ENCODE results near the gene MAP3K14.
A peak's percentile ranks its signal among the peaks of the same experiment; 100 is the strongest.

The MAP3K14 gene

DNA sequence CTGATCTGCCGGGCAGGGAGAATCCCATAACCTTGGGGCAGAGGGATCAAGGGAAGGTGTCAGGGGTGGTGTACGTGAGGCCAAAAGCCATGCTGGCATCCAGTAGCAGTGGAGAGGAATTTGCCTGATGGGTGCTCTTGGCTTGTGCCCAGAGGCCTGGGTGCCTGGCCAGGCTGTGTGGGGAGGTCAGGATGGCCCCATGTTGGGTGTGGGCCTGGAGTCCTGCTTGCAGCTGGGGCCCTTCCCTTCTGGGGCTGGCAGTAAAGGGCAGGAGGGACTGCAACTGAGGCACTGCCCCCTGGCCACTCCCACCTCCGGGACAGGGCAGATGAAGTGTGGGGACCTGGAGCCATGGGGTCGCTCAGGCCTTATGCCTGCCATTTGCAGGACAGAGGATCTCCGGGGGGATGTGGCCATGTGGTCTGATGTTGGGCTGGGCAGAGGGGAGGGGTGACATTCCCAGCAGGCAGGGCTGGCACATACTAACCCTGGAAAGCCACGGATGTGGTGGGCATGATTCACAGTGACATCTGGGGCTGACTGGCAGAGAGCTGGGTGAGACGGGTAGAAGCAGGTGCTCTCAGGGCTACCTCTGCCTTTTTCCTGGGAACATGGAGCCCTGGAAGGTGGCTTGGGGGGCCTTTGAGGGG lies 91.6 kb downstream of the MAP3K14 start:
- H3K4me3 ChIP-seq (ENCODE audit: low read depth, low read length), result no peak overlapping the region

DNA sequence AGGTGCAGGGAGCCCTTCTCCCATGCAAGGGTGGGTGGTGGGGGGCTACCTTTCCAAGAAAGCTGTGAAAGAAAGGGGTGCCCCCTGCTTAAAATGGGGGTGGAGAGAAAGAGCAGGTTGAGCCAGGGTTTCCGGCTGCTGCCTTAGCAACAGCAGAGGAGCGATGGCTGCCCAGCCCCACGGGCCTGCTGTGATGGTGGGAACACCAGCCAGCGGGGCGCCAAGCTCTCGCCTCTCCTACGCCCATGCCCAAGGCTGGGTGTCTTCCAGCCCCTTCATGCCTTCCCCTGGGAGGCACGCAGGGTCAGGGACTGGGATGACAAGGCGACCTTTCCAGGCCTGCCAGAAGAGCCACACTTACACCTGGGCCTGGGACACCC lies 92.2 kb downstream of the MAP3K14 start:
- H3K4me3 ChIP-seq (ENCODE audit: low read depth, low read length), result no peak overlapping the region

DNA sequence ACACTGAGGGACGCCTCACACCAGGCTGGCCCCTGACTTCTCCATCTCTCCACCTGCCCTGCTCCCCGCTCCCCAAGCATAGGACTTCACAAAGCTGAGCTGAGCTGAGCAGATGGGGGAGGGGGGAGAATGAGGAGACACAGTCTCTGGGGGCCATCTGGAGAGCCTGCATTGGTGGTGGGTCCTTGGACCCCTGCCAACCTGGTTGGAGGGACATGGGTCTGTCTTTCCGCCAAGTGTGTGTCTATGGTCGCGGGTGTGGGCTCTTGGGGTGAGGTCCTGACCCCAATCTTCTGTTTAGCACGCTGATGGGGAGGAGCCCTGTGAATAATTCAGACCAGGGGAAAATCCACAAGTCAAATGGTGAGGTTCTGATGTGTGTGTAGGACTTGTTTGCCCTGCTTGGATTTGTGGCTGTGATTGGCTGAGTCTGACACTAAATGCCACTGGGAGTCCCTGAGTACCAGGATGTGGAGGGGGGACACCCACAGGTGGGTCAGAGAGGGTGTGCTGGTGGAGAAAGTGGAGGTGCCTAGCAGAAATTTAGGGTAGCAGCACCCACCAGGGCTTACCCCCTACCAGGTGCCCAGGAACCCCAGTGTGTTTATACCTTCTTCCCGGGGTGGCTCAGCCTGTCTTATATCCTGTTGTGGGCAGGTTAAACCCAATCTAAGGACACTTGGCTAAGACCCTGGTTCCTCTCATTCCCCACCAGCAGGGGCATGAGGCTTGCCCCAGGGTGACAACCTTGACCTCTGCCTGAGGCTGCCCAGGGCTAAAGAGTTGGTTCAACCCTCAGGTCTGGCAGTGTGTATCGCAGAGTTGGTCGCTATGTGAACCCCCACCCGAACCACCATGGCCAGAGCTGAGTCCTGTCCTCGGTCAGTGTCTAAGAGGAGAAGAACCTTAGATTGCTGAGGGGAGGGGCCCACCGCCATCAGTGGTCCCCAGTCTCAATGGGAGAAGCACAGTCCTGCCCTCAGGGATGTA lies 93.0 kb downstream of the MAP3K14 start:
- no peak overlapping the region for H3K4me3 ChIP-seq (ENCODE audit: low read depth, low read length)

DNA sequence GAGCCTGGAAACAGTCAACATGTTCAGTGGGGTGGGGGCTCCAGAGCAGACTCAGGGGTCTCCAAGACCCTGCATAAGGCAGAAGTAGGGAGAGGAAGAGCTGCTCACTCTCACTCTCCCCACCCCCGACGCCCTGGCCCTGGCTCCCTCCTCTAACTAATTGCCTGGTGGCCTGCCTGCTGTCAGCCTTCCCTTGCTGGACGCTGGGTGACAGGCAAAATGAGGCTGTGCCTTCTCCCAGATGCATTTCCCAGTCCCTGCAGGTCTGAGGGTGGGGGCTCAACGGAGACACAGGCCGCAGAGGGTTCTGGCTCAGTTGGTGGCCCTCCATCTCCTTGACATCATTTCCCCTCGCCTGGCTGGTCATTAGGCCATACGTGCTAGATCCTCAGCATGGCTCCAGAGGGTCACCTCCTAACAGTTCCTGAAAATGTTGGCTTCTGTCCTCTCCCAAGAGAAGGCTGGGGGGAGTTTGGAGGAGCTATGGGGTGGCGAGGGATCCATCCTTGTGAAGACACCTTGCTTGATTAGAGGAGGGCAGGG lies 93.8 kb downstream of the MAP3K14 start:
- no peak overlapping the region for H3K4me3 ChIP-seq (ENCODE audit: low read depth, low read length)

DNA sequence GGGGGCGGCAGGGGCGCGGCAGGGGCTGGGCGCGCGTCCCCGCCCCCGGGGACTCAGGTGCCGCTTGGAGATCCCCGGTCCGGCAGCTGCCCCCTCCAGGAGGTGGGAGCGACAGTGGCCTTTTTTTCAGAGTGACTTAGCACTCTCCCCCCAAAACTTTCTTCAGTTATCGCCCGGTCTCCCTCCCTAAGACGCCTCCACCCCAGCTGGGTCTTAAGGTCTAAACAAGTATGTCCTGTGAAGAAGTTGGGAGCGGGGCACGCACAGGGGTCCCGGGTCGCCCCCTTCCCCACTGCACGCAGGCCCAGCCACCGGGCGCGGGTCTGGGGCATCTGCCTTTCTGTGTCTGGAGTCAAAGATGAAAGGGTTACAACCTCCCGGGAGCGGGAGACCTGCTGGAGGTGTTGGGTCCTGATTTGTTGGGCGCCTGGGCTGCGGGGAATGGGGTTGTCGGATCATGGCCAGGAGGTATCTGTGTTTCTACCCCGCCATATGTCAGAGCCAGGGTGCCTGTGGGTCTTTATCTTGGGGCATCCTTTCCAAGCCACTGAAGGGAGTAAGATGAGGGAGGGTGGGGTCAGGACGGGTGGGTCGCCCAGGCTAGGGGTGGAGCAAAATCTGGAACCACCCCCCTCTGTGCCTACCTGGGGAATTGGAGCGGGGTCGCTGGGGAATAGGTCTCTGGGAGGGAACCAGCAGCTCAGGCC lies 94.4 kb downstream of the MAP3K14 start:
- H3K4me3 ChIP-seq (ENCODE audit: low read depth, low read length), result peak overlapping the region; percentile 48

DNA sequence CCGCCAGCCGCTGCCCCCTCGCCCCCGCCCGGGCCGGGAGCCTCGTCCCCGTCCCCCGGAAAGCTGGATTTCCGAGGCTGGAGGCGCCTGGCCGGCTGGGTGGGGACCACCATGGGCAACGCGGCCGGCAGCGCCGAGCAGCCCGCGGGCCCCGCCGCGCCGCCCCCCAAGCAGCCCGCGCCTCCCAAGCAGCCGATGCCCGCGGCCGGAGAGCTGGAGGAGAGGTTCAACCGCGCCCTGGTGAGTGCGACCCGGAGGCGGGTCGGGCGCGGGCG lies 94.9 kb downstream of the MAP3K14 start:
- peak overlapping the region; percentile 48 for H3K4me3 ChIP-seq (ENCODE audit: low read depth, low read length)

DNA sequence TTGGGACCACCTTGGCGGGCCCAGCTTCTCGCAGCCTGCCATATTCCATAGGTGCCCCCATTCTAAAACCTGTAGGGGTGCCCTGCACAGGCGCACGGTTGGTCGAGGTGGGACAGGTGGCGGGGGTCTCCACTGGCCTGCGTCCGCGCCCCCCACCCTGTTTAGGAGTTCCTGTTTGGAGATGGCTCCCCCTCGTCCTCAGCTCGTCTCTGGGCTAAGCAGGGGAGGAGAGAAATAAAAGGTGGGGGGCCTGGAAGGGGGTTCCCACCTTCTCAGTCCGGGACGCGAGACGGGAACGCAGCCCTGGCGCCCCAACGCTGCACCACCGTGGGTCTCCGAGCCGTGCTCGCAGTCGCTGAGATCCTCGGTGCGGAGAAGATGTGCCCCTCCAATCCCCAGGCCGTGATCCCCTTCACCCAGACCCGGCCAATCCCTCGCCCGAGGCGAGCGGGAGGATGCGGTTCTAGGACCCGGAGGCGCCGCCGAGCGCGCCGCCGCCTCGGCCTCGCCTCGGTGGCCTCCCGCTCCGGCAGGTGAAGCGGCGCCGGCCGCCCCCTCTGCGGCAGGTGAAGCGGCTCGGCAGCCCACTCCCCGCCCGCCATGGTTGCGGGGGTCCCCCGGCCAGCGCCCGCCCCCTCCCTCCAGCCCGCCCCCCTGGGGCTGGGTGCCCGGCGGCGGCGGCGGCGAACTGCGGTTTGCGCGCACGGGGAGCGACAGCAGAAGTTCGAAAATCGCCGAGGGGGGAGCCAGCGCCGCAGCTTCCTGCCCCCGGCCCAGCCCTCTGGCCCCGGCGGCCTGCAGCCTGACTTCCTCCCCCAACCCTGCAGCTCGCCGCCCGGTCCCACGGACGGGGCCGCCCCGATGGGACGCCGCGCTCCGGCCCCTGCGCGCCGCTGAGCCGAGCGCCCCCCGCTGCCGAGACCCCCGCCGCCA lies 95.5 kb downstream of the MAP3K14 start, which contains the start of gene FMNL1:
Gene FMNL1 (plus strand): TSS at position 805 of the 933 bp plus-strand sequence. CDS start 240 bp downstream, outside the sequence.
- peak within 1 kb of the TSS; percentile 48 for H3K4me3 ChIP-seq (ENCODE audit: low read depth, low read length)

DNA sequence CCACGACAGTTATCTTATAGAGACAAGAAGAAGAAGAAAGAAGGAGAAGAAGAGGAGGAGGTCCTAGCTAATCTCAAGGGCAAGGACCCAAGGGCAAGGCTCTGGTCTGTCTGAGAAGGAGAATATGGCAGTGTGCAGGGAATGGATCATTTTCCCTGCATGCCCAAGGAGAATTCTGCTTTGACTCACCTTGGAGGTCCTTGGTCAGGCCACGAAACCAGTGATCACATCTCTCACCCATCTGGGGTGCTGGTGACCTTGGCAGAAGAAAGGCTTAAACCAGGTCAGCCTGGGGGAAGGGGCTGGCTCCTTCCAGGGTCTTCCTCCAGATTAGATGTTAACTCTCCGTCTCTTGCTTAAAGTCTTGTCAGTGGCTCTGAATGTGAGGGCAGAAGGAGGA lies 96.7 kb downstream of the MAP3K14 start:
- H3K4me3 ChIP-seq (ENCODE audit: low read depth, low read length), result no peak overlapping the region

DNA sequence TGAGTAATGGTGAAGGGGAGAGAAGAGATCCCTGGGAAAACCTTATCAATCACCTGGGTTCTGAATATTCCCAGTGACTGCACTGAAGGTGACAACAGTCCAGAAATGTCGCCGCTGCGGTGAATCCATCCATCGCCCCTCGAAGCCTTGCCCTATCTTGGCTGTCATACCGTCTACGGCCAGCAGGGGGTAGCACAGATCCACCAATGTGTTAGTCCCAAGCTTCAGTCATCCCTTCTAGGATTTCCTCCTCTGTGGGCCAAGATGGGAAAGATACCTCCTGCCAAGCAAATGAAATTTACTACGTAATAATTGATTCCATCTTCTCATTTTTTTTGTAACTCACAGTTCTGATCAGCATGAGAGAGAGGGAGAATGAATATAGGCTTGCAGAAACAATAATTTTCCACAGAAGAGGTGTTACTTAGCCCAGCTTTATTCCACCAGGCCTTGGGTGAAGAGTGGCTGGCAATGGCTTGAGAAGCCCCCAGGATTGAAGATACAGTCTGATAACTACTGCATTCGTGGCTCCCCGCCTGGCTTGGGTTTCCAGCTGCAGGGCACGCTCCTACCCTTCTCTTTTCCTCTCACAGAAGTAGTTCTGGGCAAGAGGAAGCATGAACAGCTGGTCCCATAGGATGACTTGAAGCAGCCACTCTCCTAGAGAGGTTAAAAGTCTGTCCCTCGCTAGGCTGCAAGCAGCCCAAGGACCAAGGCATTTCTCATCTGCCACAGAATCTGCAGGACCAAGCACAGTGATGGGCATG lies 97.7 kb downstream of the MAP3K14 start:
- no peak overlapping the region for H3K4me3 ChIP-seq (ENCODE audit: low read depth, low read length)

Data from iPS-11a (cell line).